SK-N-SH treated with all-trans-retinoic acid at 6 μM for 48 hours (cell line): ENCODE results near the gene C9orf43.

ENCODE experiments used
- ATAC-seq: fragments of 200-7000 bp; cut with Tn5 transposase; 3 replicates; pipeline ENCODE4 v1.9.1; 2020; ENCODE audit warnings: mild to moderate bottlenecking, moderate library complexity
- ARNTL ChIP-seq: fragments of 450-650 bp; formaldehyde crosslinking; IDR thresholded peaks from 2 replicates; pipeline ENCODE4 v1.5.0; 2020; ENCODE audit warnings: low read depth, mild to moderate bottlenecking, moderate library complexity, borderline replicate concordance
- BACH2 ChIP-seq: fragments of 250-450 bp; sonication (Bioruptor Pico); IDR thresholded peaks from 2 replicates; pipeline ENCODE4 v1.9.0; 2021; ENCODE audit warnings: mild to moderate bottlenecking, borderline replicate concordance
- CREB5 ChIP-seq: fragments of 250-450 bp; sonication (Bioruptor Pico); IDR thresholded peaks from 2 replicates; pipeline ENCODE4 v1.5.1; 2020; ENCODE audit warnings: low read depth, mild to moderate bottlenecking, moderate library complexity
- CSDC2 ChIP-seq: fragments of 250-450 bp; sonication (Bioruptor Pico); IDR thresholded peaks from 2 replicates; pipeline ENCODE4 v1.5.0; 2020; ENCODE audit warnings: mild to moderate bottlenecking, moderate library complexity
- ESRRG ChIP-seq: fragments of 250-450 bp; sonication (Bioruptor Pico); IDR thresholded peaks from 2 replicates; pipeline ENCODE4 v1.6.1; 2021; ENCODE audit warnings: mild to moderate bottlenecking
- GLIS3 ChIP-seq: fragments of 250-450 bp; sonication (Bioruptor Pico); IDR thresholded peaks from 2 replicates; pipeline ENCODE4 v1.5.0; 2020; ENCODE audit warnings: mild to moderate bottlenecking, moderate library complexity
- PATZ1 ChIP-seq: fragments of 250-450 bp; sonication (Bioruptor Pico); IDR thresholded peaks from 2 replicates; pipeline ENCODE4 v1.8.0; 2020; ENCODE audit warnings: mild to moderate bottlenecking, moderate library complexity, borderline replicate concordance
- POU6F1 ChIP-seq: fragments of 250-450 bp; sonication (Bioruptor Pico); IDR thresholded peaks from 2 replicates; pipeline ENCODE4 v1.8.0; 2021; ENCODE audit warnings: low read depth, mild to moderate bottlenecking, moderate library complexity, borderline replicate concordance
- RARB ChIP-seq: fragments of 250-450 bp; sonication (Bioruptor Pico); IDR thresholded peaks from 2 replicates; pipeline ENCODE4 v1.8.0; 2021; ENCODE audit warnings: mild to moderate bottlenecking, moderate library complexity
- SNAI2 ChIP-seq: fragments of 250-450 bp; sonication (Bioruptor Pico); IDR thresholded peaks from 2 replicates; pipeline ENCODE4 v1.5.0; 2020; ENCODE audit warnings: mild to moderate bottlenecking, moderate library complexity
- TCF4 ChIP-seq: fragments of 250-450 bp; sonication (Bioruptor Pico); IDR thresholded peaks from 2 replicates; pipeline ENCODE4 v1.8.0; 2021; ENCODE audit warnings: mild to moderate bottlenecking, moderate library complexity, borderline replicate concordance
- TOX ChIP-seq: fragments of 250-450 bp; sonication (Bioruptor Pico); IDR thresholded peaks from 2 replicates; pipeline ENCODE4 v1.8.0; 2021; ENCODE audit warnings: mild to moderate bottlenecking, moderate library complexity, borderline replicate concordance
- TSHZ2 ChIP-seq: fragments of 250-450 bp; sonication (Bioruptor Pico); IDR thresholded peaks from 2 replicates; pipeline ENCODE4 v1.5.0; 2020; ENCODE audit warnings: mild to moderate bottlenecking, moderate library complexity
- ZC3H10 ChIP-seq: fragments of 250-450 bp; sonication (Bioruptor Pico); IDR thresholded peaks from 2 replicates; pipeline ENCODE4 v1.5.1; 2021; ENCODE audit warnings: mild to moderate bottlenecking, moderate library complexity
- ZFP3 ChIP-seq: fragments of 250-450 bp; sonication (Bioruptor Pico); IDR thresholded peaks from 2 replicates; pipeline ENCODE4 v1.5.0; 2020; ENCODE audit warnings: mild to moderate bottlenecking, moderate library complexity
- ZFP30 ChIP-seq: fragments of 450-650 bp; formaldehyde crosslinking; IDR thresholded peaks from 2 replicates; pipeline ENCODE4 v1.5.0; 2022; ENCODE audit warnings: mild to moderate bottlenecking, moderate library complexity
- ZNF565 ChIP-seq: fragments of 450-650 bp; formaldehyde crosslinking; conservative IDR thresholded peaks from 2 replicates; pipeline ENCODE4 v1.5.0; 2020; ENCODE audit warnings: low read depth, mild to moderate bottlenecking, moderate library complexity
- ZNF70 ChIP-seq: fragments of 450-650 bp; formaldehyde crosslinking; IDR thresholded peaks from 2 replicates; pipeline ENCODE4 v1.5.0; 2020; ENCODE audit warnings: mild to moderate bottlenecking, moderate library complexity

Gene C9orf43

GRCh38 chr9:113475992-113476391 lies 65.4 kb downstream of the C9orf43 start (continued):
- TF ChIP-seq ARNTL (CRISPR knock-in tag) = no peak
- no peak for TF ChIP-seq TCF4 (CRISPR knock-in tag)
- TF ChIP-seq POU6F1 (CRISPR knock-in tag) = no peak
- TF ChIP-seq ZNF70 = no peak
- TF ChIP-seq RARB (CRISPR knock-in tag) = no peak
- TF ChIP-seq GLIS3 (CRISPR knock-in tag) = no peak
- TF ChIP-seq SNAI2 = no peak
- no peak for TF ChIP-seq ESRRG (CRISPR knock-in tag)

GRCh38 chr9:113476511-113476916 lies 66.0 kb downstream of the C9orf43 start:
- TF ChIP-seq BACH2 (CRISPR knock-in tag) (no peak), CSDC2 (CRISPR knock-in tag) (no peak), RARB (CRISPR knock-in tag) (no peak), ZFP3 (CRISPR knock-in tag) (no peak), ZFP30 (CRISPR knock-in tag) (no peak), TOX (CRISPR knock-in tag) (no peak), TSHZ2 (CRISPR knock-in tag) (no peak), ZC3H10 (CRISPR knock-in tag) (no peak), ESRRG (CRISPR knock-in tag) (no peak), POU6F1 (CRISPR knock-in tag) (no peak), TCF4 (CRISPR knock-in tag) (no peak), ZNF565 (no peak), ARNTL (CRISPR knock-in tag) (no peak)
- no peak for ATAC-seq

- no peak for ATAC-seq
- TF ChIP-seq CSDC2 (CRISPR knock-in tag) (no peak), CREB5 (CRISPR knock-in tag) (no peak), ESRRG (CRISPR knock-in tag) (no peak)
- TF ChIP-seq, all 23 proteins: peak for 0
Observed at GRCh38 chr9:113477058-113477457, 66.5 kb downstream of the C9orf43 start.

- ATAC-seq = no peak
- TF ChIP-seq SNAI2 (no peak), PATZ1 (CRISPR knock-in tag) (no peak), ZC3H10 (CRISPR knock-in tag) (no peak)
Observed at GRCh38 chr9:113477661-113478060, 67.1 kb downstream of the C9orf43 start.
